Mesenchymal stem cell (in vitro differentiated cells and primary cell): ENCODE data around the gene DAGLA.

ENCODE experiments used
- DNase-seq: peaks from one replicate; pipeline ENCODE4 v3.0.0-alpha.2; 2013
- H2AFZ ChIP-seq: one replicate; pipeline ENCODE4 v1.6.1; 2013; ENCODE audit warnings: low read depth, mild to moderate bottlenecking, control low read depth, inconsistent platforms, low read length, moderate library complexity
- H2AK5ac ChIP-seq: 2 replicates; pipeline ENCODE4 v1.6.1; 2013; ENCODE audit warnings: low read length, moderate library complexity, mild to moderate bottlenecking, inconsistent platforms; ENCODE audit not compliant: severe bottlenecking
- H2BK120ac ChIP-seq: one replicate; pipeline ENCODE4 v1.6.1; 2013; ENCODE audit warnings: low read depth, mild to moderate bottlenecking, inconsistent platforms, low read length, moderate library complexity
- H2BK12ac ChIP-seq, 2 experiments: one replicate each; pipeline ENCODE4 v1.6.1; 2013; ENCODE audit warnings: inconsistent platforms in 2 of 2, low read length in 2 of 2, mild to moderate bottlenecking in 2 of 2, moderate library complexity in 2 of 2, control low read depth in 1 of 2
- H2BK15ac ChIP-seq: one replicate; pipeline ENCODE4 v1.6.1; 2013; ENCODE audit warnings: mild to moderate bottlenecking, low read depth, inconsistent platforms; ENCODE audit not compliant: poor library complexity, severe bottlenecking
- H2BK5ac ChIP-seq: 2 replicates; pipeline ENCODE4 v1.6.1; 2013; ENCODE audit warnings: low read depth, mild to moderate bottlenecking, low read length, control low read depth, inconsistent platforms; ENCODE audit not compliant: poor library complexity, severe bottlenecking
- H3K14ac ChIP-seq, 2 experiments: one replicate each; pipeline ENCODE4 v1.6.1; 2013; ENCODE audit warnings: inconsistent platforms in 2 of 2, low read length in 2 of 2, control low read depth in 1 of 2, mild to moderate bottlenecking in 1 of 2, moderate library complexity in 1 of 2
- H3K18ac ChIP-seq, 2 experiments: one replicate each; pipeline ENCODE4 v1.6.1; 2013; ENCODE audit warnings: inconsistent platforms in 2 of 2, low read length in 2 of 2, control low read depth in 1 of 2, low read depth in 1 of 2, mild to moderate bottlenecking in 1 of 2
- H3K23ac ChIP-seq, 2 experiments: one replicate each; pipeline ENCODE4 v1.6.1; 2013; ENCODE audit warnings: inconsistent platforms in 2 of 2, low read length in 2 of 2, mild to moderate bottlenecking in 2 of 2, moderate library complexity in 2 of 2, control low read depth in 1 of 2
- H3K27ac ChIP-seq: 2 replicates; pipeline ENCODE4 v1.5.1; 2013; ENCODE audit warnings: mild to moderate bottlenecking, moderate library complexity, low read length, control low read depth, inconsistent platforms; ENCODE audit not compliant: poor library complexity, severe bottlenecking
- H3K27me3 ChIP-seq, 2 experiments: 2 replicates each; pipeline versions ENCODE4 v1.6.1 to v1.7.0; 2013; ENCODE audit warnings: low read length in 2 of 2, mild to moderate bottlenecking in 2 of 2, moderate library complexity in 2 of 2, control low read depth in 1 of 2, inconsistent platforms in 1 of 2; ENCODE audit not compliant: control insufficient read depth in 1 of 2, insufficient read depth in 1 of 2
- H3K36me3 ChIP-seq, 2 experiments: 2 replicates each; pipeline versions ENCODE4 v1.6.1 to v1.7.0; 2013; ENCODE audit warnings: low read length in 2 of 2, control low read depth in 1 of 2, inconsistent platforms in 1 of 2, low read depth in 1 of 2, mild to moderate bottlenecking in 1 of 2; ENCODE audit not compliant: insufficient read depth in 2 of 2, control insufficient read depth in 1 of 2
- H3K4ac ChIP-seq, 2 experiments: one replicate each; pipeline ENCODE4 v1.6.1; 2013; ENCODE audit warnings: inconsistent platforms in 2 of 2, low read length in 2 of 2, mild to moderate bottlenecking in 2 of 2, moderate library complexity in 2 of 2, control low read depth in 1 of 2, low read depth in 1 of 2
- H3K4me1 ChIP-seq: 2 replicates; pipeline ENCODE4 v1.6.1; 2013; ENCODE audit warnings: low read depth, low read length, control low read depth; ENCODE audit not compliant: control insufficient read depth, insufficient read depth
- H3K4me2 ChIP-seq: 2 replicates; pipeline ENCODE4 v1.6.1; 2013; ENCODE audit warnings: low read length, mild to moderate bottlenecking, inconsistent platforms; ENCODE audit not compliant: poor library complexity, severe bottlenecking
- H3K4me3 ChIP-seq, 2 experiments: 2 replicates each; pipeline versions ENCODE4 v1.5.1 to v1.7.0; 2013; ENCODE audit warnings: low read length in 2 of 2, mild to moderate bottlenecking in 2 of 2, control low read depth in 1 of 2, low read depth in 1 of 2; ENCODE audit not compliant: insufficient read depth in 1 of 2
- H3K79me1 ChIP-seq: replicated peaks from 2 replicates; pipeline ENCODE4 v1.6.1; 2013; ENCODE audit warnings: mild to moderate bottlenecking, control low read depth, low read length, inconsistent platforms; ENCODE audit not compliant: poor library complexity, severe bottlenecking
- H3K9ac ChIP-seq: 2 replicates; pipeline ENCODE4 v1.7.0; 2013; ENCODE audit warnings: mild to moderate bottlenecking, low read length, moderate library complexity
- H3K9me3 ChIP-seq: 2 replicates; pipeline ENCODE4 v1.7.0; 2013; ENCODE audit warnings: mild to moderate bottlenecking, low read length; ENCODE audit not compliant: control insufficient read depth
- H4K8ac ChIP-seq: one replicate; pipeline ENCODE4 v1.6.1; 2013; ENCODE audit warnings: inconsistent platforms, mild to moderate bottlenecking, low read length, moderate library complexity
- H4K91ac ChIP-seq: one replicate; pipeline ENCODE4 v1.6.1; 2013; ENCODE audit warnings: mild to moderate bottlenecking, low read length, inconsistent platforms
- WGBS: methylation state at CpG from one replicate; pipeline ENCODE4 v1.1.7; 2013; ENCODE audit warnings: mixed read lengths; 5-methylcytosine and 5-hydroxymethylcytosine counted together

DAGLA gene

GRCh38 chr11:61701242-61701886 is 21.2 kb downstream of the DAGLA start:
- Histone ChIP-seq H3K4me2 (no peak overlapping the region), H4K91ac (no peak overlapping the region), H3K9me3 (no peaks in the 10 kb centered on the region), H2BK5ac (no peak overlapping the region), H3K4ac (no peak overlapping the region), H2AFZ (no peak overlapping the region), H3K18ac (no peak overlapping the region), H2BK120ac (no peak overlapping the region), H3K36me3 (peaks cover 0 to 2% of the 10 kb centered on the region in 2 experiments), H3K14ac (no peak overlapping the region), H2BK15ac (no peak overlapping the region), H3K9ac (no peak overlapping the region), H4K8ac (no peak overlapping the region), H3K23ac (no peak overlapping the region), H2BK12ac (no peak overlapping the region), H3K27ac (no peak overlapping the region), H3K4me1 (peaks cover 44% of the 10 kb centered on the region), H3K27me3 (no peaks in the 10 kb centered on the region), H3K4me3 (no peak overlapping the region), H3K79me1 (peaks cover 9% of the 10 kb centered on the region), H2AK5ac (no peak overlapping the region)
- DNase-seq, result peak; percentile 28
- 53% methylated on average over 17 of the region's 18 CpGs for WGBS

GRCh38 chr11:61702701-61703312 is 22.6 kb downstream of the DAGLA start:
- no peak overlapping the region for H2AK5ac ChIP-seq
- no peak overlapping the region for H2BK120ac ChIP-seq
- no peak overlapping the region for H3K9ac ChIP-seq
- H3K79me1 ChIP-seq, result peaks cover 16% of the 10 kb centered on the region
- no peaks in the 10 kb centered on the region for H3K27me3 ChIP-seq
- no peak overlapping the region for H2BK15ac ChIP-seq
- H2BK5ac ChIP-seq, result no peak overlapping the region
- peaks cover 31% of the 10 kb centered on the region for H3K4me1 ChIP-seq
- H3K14ac ChIP-seq, result no peak overlapping the region
- WGBS, result 93% methylated on average over 11 of the region's 11 CpGs
- no peak overlapping the region for H4K8ac ChIP-seq
- no peak overlapping the region for H3K23ac ChIP-seq
- no peaks in the 10 kb centered on the region for H3K9me3 ChIP-seq
- peaks cover 0 to 6% of the 10 kb centered on the region in 2 experiments for H3K36me3 ChIP-seq
- H2AFZ ChIP-seq, result no peak overlapping the region
- H3K4me2 ChIP-seq, result no peak overlapping the region
- DNase-seq, result no peak
- no peak overlapping the region for H2BK12ac ChIP-seq
- no peak overlapping the region for H3K27ac ChIP-seq
- H3K4ac ChIP-seq, result no peak overlapping the region
- H3K18ac ChIP-seq, result no peak overlapping the region
- no peak overlapping the region for H4K91ac ChIP-seq
- H3K4me3 ChIP-seq, result no peak overlapping the region

- Histone ChIP-seq H3K4me3 (no peak overlapping the region), H3K36me3 (peaks cover 0 to 6% of the 10 kb centered on the region in 2 experiments), H2BK120ac (no peak overlapping the region), H3K27ac (no peak overlapping the region), H3K18ac (no peak overlapping the region), H2BK12ac (no peak overlapping the region), H2BK15ac (no peak overlapping the region), H3K23ac (no peak overlapping the region), H2BK5ac (no peak overlapping the region), H2AFZ (no peak overlapping the region), H3K9ac (no peak overlapping the region), H3K4me2 (no peak overlapping the region), H3K14ac (no peak overlapping the region), H3K27me3 (no peaks in the 10 kb centered on the region), H3K79me1 (peaks cover 20% of the 10 kb centered on the region), H3K4ac (no peak overlapping the region), H3K4me1 (peaks cover 17% of the 10 kb centered on the region), H4K8ac (no peak overlapping the region), H2AK5ac (no peak overlapping the region), H4K91ac (no peak overlapping the region), H3K9me3 (no peaks in the 10 kb centered on the region)
- no peak for DNase-seq
- WGBS, result 92% methylated on average over 15 of the region's 15 CpGs
Measured at GRCh38 chr11:61704838-61705237, 24.6 kb downstream of the DAGLA start.

GRCh38 chr11:61706452-61707400 is 26.5 kb downstream of the DAGLA start:
- Histone ChIP-seq H2AK5ac (no peak overlapping the region), H2BK12ac (no peak overlapping the region), H3K4me2 (no peak overlapping the region), H3K4me1 (peaks cover 3% of the 10 kb centered on the region), H2AFZ (no peak overlapping the region), H3K9ac (no peak overlapping the region), H2BK5ac (no peak overlapping the region), H3K4ac (no peak overlapping the region), H2BK120ac (no peak overlapping the region), H3K79me1 (peaks cover 20% of the 10 kb centered on the region), H3K36me3 (peaks cover 0 to 6% of the 10 kb centered on the region in 2 experiments), H3K14ac (no peak overlapping the region), H3K4me3 (no peak overlapping the region), H4K91ac (no peak overlapping the region), H3K23ac (no peak overlapping the region), H3K27ac (no peak overlapping the region), H2BK15ac (no peak overlapping the region), H3K9me3 (no peaks in the 10 kb centered on the region), H3K18ac (no peak overlapping the region), H3K27me3 (no peaks in the 10 kb centered on the region), H4K8ac (no peak overlapping the region)
- no peak for DNase-seq
- 85% methylated on average over 23 of the region's 27 CpGs for WGBS
